HG03342 (cell line): ENCODE results near the gene UBAP2L.

Experiments
- ATAC-seq: cut with Tn5 transposase; IDR thresholded peaks from one replicate; pipeline ENCODE4 v1.9.1; 2021; ENCODE audit warnings: mild to moderate bottlenecking, moderate library complexity; ENCODE audit not compliant: unreplicated experiment

Gene UBAP2L, protein sequence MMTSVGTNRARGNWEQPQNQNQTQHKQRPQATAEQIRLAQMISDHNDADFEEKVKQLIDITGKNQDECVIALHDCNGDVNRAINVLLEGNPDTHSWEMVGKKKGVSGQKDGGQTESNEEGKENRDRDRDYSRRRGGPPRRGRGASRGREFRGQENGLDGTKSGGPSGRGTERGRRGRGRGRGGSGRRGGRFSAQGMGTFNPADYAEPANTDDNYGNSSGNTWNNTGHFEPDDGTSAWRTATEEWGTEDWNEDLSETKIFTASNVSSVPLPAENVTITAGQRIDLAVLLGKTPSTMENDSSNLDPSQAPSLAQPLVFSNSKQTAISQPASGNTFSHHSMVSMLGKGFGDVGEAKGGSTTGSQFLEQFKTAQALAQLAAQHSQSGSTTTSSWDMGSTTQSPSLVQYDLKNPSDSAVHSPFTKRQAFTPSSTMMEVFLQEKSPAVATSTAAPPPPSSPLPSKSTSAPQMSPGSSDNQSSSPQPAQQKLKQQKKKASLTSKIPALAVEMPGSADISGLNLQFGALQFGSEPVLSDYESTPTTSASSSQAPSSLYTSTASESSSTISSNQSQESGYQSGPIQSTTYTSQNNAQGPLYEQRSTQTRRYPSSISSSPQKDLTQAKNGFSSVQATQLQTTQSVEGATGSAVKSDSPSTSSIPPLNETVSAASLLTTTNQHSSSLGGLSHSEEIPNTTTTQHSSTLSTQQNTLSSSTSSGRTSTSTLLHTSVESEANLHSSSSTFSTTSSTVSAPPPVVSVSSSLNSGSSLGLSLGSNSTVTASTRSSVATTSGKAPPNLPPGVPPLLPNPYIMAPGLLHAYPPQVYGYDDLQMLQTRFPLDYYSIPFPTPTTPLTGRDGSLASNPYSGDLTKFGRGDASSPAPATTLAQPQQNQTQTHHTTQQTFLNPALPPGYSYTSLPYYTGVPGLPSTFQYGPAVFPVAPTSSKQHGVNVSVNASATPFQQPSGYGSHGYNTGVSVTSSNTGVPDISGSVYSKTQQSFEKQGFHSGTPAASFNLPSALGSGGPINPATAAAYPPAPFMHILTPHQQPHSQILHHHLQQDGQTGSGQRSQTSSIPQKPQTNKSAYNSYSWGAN

DNA sequence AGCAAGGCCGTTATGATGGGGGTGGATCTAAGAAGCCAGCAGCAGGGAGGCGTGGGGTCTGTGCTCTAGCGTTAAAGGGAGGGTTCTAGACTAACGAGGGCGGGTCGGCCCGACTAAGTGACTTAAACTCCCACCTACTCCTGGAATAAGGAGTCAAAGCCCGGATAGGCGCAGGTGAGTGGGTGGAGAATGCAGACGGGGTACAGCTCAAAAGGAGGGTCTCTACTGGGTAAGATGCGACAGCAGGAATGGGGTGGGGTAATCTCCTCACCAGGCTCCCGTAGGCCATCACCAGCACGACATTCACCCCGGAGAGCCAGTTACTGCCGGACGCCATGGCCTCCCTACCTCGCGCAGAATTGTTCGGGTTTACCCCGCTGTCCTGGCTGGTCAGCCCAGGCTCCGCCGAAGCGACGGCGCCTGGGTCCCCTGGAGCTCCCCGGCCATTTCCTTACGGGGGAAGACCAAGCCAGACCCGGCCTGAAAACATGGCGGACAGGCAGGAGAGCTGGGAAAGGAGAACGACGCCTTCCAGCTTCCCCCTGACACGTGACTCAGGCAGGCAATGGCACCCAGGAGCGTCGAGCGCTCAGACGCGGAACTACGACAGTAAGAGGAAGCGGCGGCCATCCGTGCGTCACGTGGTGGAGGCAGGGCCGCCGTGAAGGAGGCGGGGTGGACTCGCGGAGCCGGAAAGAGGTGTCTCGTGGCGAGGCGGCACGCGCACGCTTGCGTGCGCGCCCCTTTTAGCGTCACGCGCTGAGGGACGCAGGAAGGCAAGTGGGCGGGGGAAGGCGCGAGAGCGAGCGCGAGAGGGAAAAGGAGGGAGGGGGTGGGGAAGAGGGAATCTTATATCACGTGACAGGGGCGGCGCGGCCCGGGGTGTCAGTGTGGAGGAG is at the start of gene UBAP2L:
Gene UBAP2L, plus strand, starts transcription at position 885 of the 899 bp plus-strand sequence. CDS start 4,169 bp downstream, outside the sequence.
- ATAC-seq, result peak; percentile 87

DNA sequence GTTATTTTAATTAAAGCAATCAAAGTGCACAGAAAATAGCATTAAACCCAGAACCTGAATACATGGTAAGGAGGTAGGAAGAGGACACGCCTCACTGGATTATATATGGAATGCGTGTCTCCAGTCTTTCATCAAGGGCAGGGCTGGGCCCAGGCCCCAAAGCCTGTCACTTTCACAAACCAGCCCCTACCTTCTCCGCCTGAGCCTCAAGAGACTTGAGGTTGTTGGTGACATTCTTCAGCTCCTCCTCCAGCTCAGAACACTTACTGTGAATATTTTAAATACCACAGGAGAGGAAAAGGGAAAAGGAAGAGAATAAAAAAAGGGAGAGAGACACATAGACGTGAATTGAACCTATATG is 49.6 kb upstream of the UBAP2L start:
- no peak for ATAC-seq

DNA sequence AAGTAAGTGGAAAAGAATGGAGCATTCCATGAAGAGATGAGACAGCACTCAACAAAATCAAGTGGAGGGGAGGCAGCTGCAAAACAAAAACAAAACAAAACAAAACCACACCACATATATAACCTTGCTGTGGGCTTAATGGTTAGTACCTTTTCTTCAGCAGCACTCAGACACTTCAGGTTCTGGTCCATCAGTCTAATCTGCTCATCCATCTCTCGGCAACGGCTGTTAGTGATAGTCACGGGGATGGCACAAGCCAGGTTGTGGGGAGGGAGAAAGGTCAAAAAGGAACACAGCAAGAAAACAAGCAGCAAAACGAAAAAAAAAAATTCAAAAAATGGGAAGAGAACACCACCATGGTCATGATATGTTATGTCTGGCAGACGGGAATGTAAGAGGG is 48.9 kb upstream of the UBAP2L start:
- ATAC-seq, result no peak

DNA sequence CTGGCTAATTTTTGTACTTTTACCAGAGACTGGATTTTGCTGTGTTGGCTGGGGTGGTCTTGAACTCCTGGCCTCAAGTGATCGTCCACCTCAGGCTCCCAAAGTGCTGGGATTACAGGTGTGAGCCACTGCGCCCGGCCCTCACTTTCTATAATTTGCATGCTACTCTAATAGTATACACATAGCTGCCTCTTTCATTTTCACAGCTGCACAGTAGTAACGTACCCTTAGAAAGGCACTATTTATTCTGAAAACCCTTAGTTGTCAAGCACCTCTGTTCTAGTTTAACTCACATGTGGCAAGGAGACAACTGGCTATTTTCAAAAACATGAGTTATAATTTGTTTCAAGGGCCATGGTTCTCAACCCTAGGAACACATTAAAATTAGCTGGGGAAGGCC is 46.1 kb upstream of the UBAP2L start:
- ATAC-seq, result no peak

DNA sequence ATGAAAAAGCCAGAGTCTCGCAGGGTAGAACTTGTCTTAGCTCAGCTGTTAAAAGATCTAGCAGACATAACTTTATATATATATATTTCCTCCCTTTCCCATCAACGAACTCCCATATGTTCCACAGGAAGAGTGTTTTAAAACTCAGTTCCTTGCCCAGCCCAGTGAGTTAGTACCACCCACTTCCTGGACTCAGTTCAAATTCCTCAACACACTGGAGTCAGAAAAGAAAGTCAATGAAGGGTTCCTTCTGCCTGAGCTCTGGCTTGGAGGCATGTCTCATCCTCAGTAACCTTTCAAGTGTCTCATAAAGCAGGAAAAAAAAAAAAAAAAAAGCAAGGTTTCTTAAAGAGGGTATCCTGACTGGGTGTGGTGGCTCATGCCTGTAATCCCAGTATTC is 44.4 kb upstream of the UBAP2L start:
- no peak for ATAC-seq

DNA sequence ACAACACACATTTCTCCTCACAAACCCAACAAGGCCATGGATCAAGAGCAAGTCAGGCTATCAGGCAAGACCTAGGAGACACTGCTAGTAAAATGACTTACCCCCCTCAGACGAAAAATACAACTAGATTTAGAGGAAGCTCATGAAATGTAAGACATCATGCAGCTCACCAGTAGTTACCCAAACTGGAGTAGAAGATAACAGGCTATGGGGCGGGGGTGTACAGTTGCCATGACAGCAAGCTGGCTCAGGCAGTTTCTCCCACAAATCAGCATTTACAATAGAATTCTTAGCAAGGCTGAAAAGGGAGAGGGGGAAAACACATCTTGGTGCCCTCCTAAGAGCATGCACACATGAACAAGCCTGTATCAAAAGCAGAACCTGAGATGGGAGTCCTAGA is 42.7 kb upstream of the UBAP2L start:
- ATAC-seq, result no peak

DNA sequence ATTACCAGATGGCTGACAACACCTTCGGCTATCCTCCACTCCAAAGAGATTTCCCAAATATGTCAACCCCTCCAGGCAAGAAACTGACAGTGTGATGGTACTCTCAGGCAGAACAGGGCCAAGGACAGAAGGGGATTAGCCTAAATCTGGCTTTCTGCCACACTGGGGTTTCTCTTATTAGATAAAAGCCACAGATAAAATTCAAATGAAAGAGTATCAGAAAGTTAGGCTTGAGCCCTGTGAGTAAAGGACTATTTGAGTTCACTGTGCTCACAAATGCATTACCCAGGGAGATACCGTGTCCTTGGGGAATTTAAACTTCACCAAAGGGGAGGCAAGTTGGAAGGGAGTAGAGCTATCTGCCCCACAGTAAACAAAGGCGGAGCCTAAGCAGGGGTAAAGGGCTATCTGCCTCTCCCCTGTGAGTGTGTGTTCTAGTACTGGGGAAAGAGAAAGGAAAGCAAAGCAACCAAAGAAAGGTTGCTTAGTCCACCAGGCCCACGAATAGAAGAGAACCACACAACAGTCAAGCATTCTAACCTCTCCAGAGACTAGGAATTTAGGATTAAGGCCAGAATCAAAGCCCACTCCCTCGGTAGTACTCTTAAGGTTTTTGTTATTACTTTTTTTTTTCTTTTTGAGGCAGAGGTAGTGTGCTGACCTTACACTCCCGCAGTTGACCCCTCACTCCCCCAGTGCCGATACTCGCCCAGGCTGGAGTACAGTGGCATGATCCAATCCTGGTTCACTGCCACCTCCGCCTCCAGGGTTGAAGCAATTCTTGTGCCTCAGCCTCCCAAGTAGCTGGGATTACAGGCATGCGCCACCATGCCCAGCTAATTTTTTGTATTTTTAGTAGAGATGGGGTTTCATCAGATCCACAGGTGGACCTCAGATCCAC is 41.6 kb upstream of the UBAP2L start:
- ATAC-seq, result no peak

DNA sequence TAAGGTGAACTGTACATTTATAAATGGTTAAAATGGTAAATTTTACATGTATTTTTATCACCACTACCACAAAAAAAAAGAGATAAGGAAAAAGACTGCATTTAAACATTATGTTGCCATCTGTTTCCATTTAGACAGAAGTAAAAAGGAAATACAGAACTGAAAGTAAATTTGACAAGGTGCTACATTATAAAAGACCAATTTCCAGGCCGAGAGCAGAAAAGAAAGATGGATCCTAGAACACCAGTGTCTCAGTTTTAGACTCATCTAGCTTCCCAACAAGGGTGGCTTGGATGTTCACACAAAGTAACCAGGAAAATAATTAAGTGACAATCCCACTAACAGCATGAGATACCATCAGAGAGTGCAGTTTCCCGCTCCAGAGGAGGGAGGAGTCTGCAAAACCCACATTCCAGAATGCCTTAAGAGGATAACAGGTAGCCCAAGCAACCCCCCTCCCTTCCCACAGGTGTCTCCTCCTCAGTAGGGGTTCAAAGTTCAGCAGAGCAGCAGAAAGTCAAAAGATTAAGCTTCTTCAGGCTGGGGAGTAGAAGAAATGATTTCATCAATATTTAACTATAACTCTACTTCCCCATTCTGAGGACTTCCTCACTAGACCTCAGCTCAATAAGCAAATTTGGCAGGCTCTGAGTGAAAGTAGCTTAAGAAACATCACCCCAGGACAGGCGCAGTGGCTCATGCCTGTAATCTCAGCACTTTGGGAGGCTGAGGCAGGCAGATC is 40.6 kb upstream of the UBAP2L start:
- ATAC-seq, result no peak

DNA sequence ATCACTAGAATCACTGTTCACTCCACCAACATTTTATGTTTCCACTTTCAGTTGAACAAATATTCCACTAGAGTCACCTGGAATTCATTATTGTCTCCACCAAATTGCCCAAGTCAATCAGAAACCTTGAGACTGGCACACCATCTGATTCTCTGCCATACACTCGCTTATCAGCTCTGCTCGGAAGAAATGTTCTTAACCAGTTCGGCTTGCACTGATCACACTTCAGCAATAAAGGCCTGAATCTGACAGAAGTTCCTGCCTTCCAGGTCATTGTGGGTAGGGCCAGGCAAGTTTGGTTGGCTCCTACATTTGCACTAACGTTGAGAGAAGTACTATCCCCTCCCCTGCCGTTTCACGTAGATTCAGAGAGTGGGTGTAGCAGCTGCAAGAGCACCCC is 38.8 kb upstream of the UBAP2L start:
- ATAC-seq, result no peak

DNA sequence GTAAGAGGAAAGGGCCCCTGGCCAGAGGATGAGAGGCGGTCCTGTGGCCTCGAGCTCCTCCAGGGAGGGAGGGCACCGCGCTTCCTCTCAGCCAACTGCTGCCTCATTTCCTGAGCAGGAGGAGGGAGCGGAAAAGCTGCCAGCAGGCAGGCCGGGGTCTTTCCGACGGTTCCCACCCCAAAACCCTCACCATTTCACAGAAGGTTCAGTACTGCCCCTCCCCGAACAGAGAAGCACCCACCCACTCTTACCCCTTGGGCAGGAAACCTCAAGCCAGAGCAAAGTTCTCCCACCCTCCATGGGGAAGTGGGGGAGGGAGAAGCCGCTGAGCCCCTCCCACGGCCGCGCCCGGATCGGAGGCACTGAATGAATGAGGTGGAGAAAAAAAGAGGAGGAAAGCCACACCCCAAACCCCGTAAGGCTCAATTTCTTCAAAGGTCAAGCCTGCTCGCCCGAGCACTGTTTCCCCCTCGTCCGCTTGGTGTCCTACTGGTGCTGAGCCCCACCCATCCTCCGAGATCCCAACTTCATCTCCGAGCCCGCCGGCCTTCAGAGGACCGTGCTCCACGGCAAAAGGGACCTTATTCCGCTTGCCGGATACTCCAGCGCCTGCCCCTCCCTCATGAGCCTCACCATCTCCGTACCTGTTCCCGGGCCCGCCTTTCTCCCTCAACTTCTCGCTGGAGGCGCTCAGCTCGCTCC is 38.3 kb upstream of the UBAP2L start:
- ATAC-seq, result peak; percentile 33

DNA sequence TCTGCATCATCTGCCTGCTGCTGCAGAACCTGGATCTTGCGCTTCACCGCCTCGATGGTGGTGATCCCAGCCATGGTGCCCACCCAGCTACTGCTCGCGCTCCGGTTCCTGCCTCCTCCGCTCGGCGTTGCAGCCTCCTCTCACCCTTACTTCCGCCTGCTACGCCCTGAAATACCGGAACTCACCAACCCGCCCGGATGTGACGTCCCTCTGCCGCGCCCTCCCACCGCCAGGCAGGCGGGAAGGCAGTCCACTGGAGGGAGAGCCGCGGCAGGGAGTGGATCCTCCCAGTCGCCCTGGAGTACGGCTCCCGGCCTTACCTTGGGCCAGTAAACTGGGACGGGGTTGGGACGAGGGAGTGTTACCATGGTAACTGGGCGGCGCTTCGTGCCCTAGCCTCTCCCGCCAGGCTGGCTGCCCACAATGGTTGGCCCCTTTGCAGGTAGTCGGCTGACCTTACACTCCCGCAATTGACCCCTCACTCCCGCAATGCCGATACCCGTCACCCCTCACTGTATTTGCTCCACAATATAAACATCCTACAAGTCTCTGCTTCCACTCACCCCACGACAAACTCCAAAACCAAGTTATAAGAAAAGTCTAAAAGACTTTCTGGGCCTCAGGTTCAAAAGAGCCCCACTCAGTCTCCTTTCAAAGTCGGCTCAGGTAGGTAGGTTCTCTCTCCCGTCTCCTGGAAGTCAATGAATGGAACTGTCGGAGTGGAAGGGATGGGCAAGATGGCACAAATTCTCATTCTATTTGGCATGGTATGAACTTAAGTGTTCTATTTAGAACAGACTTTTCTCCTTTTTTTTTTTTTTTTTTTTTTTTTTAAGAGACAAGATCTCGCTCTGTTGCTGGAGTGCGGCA is 37.5 kb upstream of the UBAP2L start:
- peak; percentile 82 for ATAC-seq

DNA sequence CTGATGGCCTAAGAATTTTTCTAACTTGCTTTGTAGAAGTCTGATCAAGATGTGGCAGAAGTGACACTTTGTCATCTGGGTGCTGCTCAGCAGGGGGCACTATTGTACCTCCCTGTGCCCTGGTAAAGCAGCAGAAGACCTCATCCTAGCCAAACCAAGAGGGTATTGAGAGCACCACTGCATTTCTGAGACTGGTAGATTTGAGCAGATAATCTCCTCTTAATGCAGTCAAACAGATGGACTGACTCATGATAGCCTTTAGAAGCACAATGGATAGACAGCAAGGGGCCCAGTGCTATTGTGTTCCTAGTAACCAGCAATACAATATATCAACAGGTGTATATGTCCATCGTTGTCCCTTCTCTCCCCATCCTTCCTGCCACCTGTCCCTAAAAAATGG is 34.6 kb upstream of the UBAP2L start:
- ATAC-seq, result no peak

DNA sequence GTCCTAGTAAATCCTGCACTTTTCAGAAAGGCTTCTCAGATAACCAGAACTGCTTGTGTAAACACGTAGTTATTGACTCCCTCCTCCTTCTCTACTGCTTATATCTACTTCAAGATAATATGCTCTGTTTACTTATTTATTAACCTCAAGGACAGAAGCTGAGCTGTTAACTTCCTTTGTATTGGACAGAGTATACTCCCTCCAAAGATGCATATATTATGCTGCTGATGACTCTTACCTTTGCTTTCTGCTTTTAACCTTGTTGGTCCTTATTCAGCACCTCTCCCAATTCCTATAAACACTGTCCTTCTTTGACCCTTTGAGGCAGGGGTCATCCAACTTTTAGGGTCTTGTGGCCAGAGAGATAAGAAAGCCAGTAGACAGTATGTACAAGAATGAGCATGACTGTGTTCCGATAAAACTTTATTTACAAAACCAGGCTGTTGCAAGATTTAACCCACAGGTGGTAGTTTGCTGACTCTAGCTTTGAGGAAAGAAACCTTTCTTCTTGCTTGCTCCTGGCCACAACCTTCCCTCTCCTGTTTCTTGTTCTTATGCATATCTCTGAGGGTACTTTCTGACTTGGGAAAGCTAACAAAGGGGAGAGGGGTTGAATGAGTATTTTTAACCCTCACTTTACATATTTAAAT is 33.8 kb upstream of the UBAP2L start:
- ATAC-seq, result no peak

DNA sequence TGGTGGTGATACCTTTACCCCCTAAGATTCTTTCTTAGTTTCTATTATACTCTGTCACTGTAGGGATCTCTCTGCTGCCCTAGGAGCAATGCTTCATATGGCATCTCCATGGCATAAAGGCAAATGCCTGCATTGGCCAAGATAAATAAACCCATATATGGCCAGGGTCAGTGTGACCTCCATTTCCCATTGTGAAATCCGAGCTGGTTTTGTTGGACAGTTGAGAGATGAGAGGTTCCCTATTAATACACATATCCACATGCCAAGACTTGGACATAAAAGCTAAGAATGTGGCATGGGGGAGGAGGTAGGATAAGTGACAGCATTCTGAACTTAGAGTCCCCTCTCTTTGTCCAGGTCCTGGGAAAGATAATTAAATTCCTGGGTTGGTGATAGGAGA is 30.2 kb upstream of the UBAP2L start:
- ATAC-seq, result no peak

DNA sequence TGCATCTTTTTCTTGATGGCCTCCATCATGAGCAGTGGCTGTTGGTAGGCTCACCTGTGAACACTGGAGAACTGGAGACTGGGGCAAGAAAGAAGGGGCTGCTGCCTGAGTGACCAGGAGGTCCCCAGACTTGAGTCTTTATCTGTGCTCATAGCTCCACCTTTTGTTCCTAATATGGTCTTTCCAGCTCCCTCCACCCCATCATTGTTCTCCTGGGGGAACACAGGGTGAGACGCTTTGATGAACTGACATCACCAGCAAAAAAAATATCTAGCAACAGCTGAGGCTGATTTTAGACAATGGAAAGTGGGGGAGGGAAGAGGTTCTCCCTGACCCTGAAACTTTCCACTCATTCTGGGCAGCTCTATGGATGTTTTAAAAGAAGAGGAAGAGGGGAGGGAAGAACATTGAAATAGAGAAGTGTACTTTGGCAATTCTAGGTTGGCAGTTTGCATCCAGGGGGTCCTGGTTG is 28.7 kb upstream of the UBAP2L start, which contains the start of gene TPM3:
Gene TPM3, minus strand, starts transcription at position 111 of the 472 bp plus-strand sequence. Its CDS starts 82 bp downstream, at position 29.
- ATAC-seq, result no peak

DNA sequence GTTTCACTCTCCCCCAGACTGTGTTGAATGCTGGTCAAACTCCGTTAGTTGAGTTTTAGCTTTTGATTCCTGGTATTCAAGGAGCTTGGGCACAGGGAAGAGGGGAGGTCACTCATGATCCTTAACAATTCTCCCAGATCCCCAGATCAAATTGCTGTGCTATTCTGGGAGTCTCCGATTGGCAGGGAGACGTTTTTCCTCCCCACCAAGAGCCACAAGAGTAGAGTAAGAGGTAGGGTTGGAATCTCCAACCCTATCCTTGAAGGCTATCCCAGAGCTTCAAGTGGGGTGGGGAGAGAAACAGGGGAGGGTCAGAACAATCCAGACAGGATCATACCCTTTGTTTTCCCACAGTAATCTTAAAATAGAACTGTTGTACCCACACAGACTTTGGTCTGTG is 28.3 kb upstream of the UBAP2L start:
- no peak for ATAC-seq

DNA sequence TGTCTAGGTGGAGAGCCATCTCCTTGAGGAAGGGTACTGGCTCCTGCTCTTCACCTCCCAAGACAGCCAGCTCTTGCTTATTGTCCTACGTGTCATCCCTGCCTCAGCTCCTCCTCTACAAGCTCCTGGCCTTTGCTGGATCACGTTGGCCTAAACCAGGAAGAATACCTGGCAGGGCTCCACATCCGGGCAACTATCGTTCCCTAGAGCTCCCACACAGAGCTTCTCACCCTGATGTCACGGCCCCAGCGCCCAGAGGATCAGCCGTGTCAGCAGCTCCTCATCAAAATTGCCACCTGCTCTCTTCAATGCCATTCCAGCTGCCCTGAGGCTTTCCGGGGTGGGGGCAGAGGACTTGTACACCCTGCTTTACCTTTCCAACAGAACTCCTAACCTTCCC is 26.9 kb upstream of the UBAP2L start:
- ATAC-seq, result no peak
